GM12878 (cell line): Measurements from ENCODE around the gene CAMKK2. TPM values are rescaled to one million over a fixed set of nuclear protein-coding genes. Genes with fewer than 3 reads are reported as not detected.
A peak's percentile ranks its signal among the peaks of the same experiment; 100 is the strongest.

Experiments used
- BCLAF1 ChIP-seq: fragments of 450-650 bp; IDR thresholded peaks from 2 replicates; pipeline ENCODE4 v1.6.1; 2017; ENCODE audit warnings: antibody characterized with exemption, mild to moderate bottlenecking, moderate library complexity
- CEBPZ ChIP-seq: fragments of 150-350 bp; IDR thresholded peaks from 2 replicates; pipeline ENCODE4 v1.6.1; 2016; ENCODE audit warnings: low read depth, low read length
- E2F8 ChIP-seq: fragments of 450-650 bp; IDR thresholded peaks from 2 replicates; pipeline ENCODE4 v1.6.1; 2018; ENCODE audit warnings: mild to moderate bottlenecking, low read depth, moderate library complexity; ENCODE audit not compliant: partially characterized antibody
- MTA2 ChIP-seq: fragments of 450-650 bp; IDR thresholded peaks from 2 replicates; pipeline ENCODE4 v1.6.1; 2016; ENCODE audit warnings: low read depth, mild to moderate bottlenecking, moderate library complexity
- RCOR1 ChIP-seq: conservative IDR thresholded peaks from 2 replicates; pipeline ENCODE4 v1.6.1; 2012; ENCODE audit warnings: low read depth, low read length, improper control_type of control experiment
- SKIL ChIP-seq: fragments of 450-650 bp; IDR thresholded peaks from 2 replicates; pipeline ENCODE4 v1.6.1; 2017; ENCODE audit warnings: mild to moderate bottlenecking, low read depth, inconsistent platforms; ENCODE audit not compliant: poor library complexity, severe bottlenecking
- SPI1 ChIP-seq: IDR thresholded peaks from 2 replicates; pipeline ENCODE4 v1.6.1; 2011; ENCODE audit warnings: low read depth, mild to moderate bottlenecking, low read length, moderate library complexity, borderline replicate concordance; ENCODE audit not compliant: insufficient read depth
- SREBF1 ChIP-seq: IDR thresholded peaks from 2 replicates; pipeline ENCODE4 v1.6.1; 2012; ENCODE audit warnings: mild to moderate bottlenecking, low read length
- STAT3 ChIP-seq: IDR thresholded peaks from 2 replicates; pipeline ENCODE4 v1.6.1; 2011; ENCODE audit warnings: low read depth, low read length, improper control_type of control experiment
- ZBTB4 ChIP-seq: fragments of 450-650 bp; formaldehyde crosslinking; IDR thresholded peaks from 2 replicates; pipeline ENCODE4 v1.4.0; 2022; ENCODE audit warnings: mild to moderate bottlenecking, moderate library complexity
- polyA plus RNA-seq, 11 experiments: library from polyadenylated mRNA; depleted of rRNA in 4 of 11; unstranded in 6 of 11; stranded (reverse) in 5 of 11; fragments of >200 nt; fragmentation: Nextera tagmentation in 4 of 11; fragmentation: Illumina TruSeq in 1 of 11; extraction: Ambion mirVana in 4 of 11; extraction: Trizol in 1 of 11; gene quantifications; 1 replicate in 1 of 11; 2 replicates in 10 of 11; pipeline versions ENCODE4 v1.2.1 to v1.2.3, GENCODE V29; 2011 to 2016; ENCODE audit warnings: inconsistent platforms in 2 of 11, missing spikeins in 2 of 11, low read depth in 1 of 11
- total RNA-seq, 4 experiments: library from RNA; depleted of rRNA in 3 of 4; stranded (reverse); fragments of >200 nt in 3 of 4; fragmentation: Illumina TruSeq in 1 of 4; extraction: Trizol in 1 of 4; gene quantifications; 2 replicates each; pipeline versions ENCODE4 v1.2.1 to v1.2.3, GENCODE V29; 2013 to 2021

The CAMKK2 gene
- total and polyA plus RNA-seq, 10 of the 15 experiments (the other 5 are each of a cell fraction or from before 2014, with no cell fraction given): 5.2 to 40.6 (median 26.6) TPM

GRCh38 chr12:121296618-121297434, at the start of gene CAMKK2 (continued):
- TF ChIP-seq BCLAF1 (no peak), SPI1 (peak; percentile 77), E2F8 (no peak), SKIL (no peak), RCOR1 (0 out of 2 replicates have a peak, but pooled peaks have one; percentile 37), CEBPZ (no peak), MTA2 (no peak), ZBTB4 (CRISPR knock-in tag) (no peak), SREBF1 (no peak), STAT3 (no peak)
